ENCODE results near the gene DOCK8. TPM values are rescaled to one million over a fixed set of nuclear protein-coding genes. Genes with fewer than 3 reads are reported as not detected.

Gene DOCK8
- total RNA-seq, 1 experiment from 2014 or later, result 1.4 TPM

DNA sequence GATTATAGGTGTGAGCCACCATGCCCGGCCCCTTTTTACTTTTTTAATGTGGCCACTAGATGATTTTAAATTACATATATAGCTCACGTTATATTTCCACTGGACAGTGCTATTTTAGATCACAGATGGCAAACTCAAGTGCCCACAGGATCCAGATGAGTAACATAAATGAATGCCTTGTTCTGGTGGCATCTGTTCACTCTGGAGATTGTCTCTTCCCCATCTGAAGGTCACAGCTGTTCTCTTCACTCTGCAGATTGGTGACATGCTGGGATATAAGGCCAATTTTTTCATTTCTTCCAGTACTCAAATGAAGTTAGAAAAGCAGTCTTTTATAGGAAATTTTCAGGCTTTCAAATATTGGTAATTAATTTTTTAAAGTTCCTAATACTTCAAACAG, 160.1 kb downstream of the DOCK8 start:
- H3K23ac ChIP-seq (ENCODE audit: insufficient read length, low read depth, low read length), result no peak overlapping the region
- no peak overlapping the region for H4K8ac ChIP-seq (replicated peaks; ENCODE audit: insufficient read length, low read depth, low read length)
- Mint-ChIP-seq H3K27me3 (ENCODE audit: low read depth) (peaks cover 4% of the 10 kb centered on the region; the same call in 1 of the 2 replicates), H3K9me3 (no peaks in the 10 kb centered on the region), H3K4me3 (no peak overlapping the region), H3K27ac (no peak overlapping the region), H3K4me1 (peaks cover 10% of the 10 kb centered on the region in 2 experiments), H3K36me3 (ENCODE audit: insufficient read depth in 1 of 3, low read depth in 3 of 3) (no peaks in the 10 kb centered on the region)
- H2BK15ac ChIP-seq (ENCODE audit: low read depth, low read length), result no peak overlapping the region
- TF ChIP-seq, protein P1, sequence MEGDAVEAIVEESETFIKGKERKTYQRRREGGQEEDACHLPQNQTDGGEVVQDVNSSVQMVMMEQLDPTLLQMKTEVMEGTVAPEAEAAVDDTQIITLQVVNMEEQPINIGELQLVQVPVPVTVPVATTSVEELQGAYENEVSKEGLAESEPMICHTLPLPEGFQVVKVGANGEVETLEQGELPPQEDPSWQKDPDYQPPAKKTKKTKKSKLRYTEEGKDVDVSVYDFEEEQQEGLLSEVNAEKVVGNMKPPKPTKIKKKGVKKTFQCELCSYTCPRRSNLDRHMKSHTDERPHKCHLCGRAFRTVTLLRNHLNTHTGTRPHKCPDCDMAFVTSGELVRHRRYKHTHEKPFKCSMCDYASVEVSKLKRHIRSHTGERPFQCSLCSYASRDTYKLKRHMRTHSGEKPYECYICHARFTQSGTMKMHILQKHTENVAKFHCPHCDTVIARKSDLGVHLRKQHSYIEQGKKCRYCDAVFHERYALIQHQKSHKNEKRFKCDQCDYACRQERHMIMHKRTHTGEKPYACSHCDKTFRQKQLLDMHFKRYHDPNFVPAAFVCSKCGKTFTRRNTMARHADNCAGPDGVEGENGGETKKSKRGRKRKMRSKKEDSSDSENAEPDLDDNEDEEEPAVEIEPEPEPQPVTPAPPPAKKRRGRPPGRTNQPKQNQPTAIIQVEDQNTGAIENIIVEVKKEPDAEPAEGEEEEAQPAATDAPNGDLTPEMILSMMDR (conservative IDR thresholded peaks at IDR 0.05), result no peak
- H2BK20ac ChIP-seq (ENCODE audit: low read depth, low read length, poor library complexity, severe bottlenecking), result no peak overlapping the region
- H2BK120ac ChIP-seq (ENCODE audit: low read depth, low read length, poor library complexity, severe bottlenecking), result no peak overlapping the region
- no peak overlapping the region for H4K5ac ChIP-seq (ENCODE audit: insufficient read length, low read depth, low read length)
- no peaks in the 10 kb centered on the region for H3K4me1 ChIP-seq (ENCODE audit: insufficient read depth, low read length)
- no peak overlapping the region for H3T11ph ChIP-seq (ENCODE audit: low read length)
- H3K23me2 ChIP-seq (ENCODE audit: insufficient read length, low read depth, low read length, poor library complexity, severe bottlenecking), result no peaks in the 10 kb centered on the region
- no peak overlapping the region for H4K91ac ChIP-seq (ENCODE audit: insufficient read length, low read depth, low read length)
- H3K18ac ChIP-seq (ENCODE audit: insufficient read length, low read depth, low read length), result no peak overlapping the region
- no peak overlapping the region for H3K14ac ChIP-seq (ENCODE audit: insufficient read depth, low read length)
- no peak overlapping the region for H3K4ac ChIP-seq (ENCODE audit: low read depth, low read length)
- no peak overlapping the region for H2AK5ac ChIP-seq (ENCODE audit: insufficient read length, low read length)
- no peak overlapping the region for H3K56ac ChIP-seq (ENCODE audit: insufficient read length, low read depth, low read length)
- H4K20me1 ChIP-seq (ENCODE audit: control insufficient read depth, insufficient read depth, insufficient read length), result no peaks in the 10 kb centered on the region
- H2BK5ac ChIP-seq (ENCODE audit: insufficient read length, low read length), result no peak overlapping the region
- H3K27ac ChIP-seq (ENCODE audit: insufficient read length, low read depth, low read length), result no peak overlapping the region
- no CpG with 5 or more reads among the region's 2 CpGs for WGBS (ENCODE audit: extremely low coverage, insufficient read length, low lambda C conversion rate)
- no peak overlapping the region for H2BK12ac ChIP-seq (ENCODE audit: insufficient read length, low read depth, low read length)
- no peaks in the 10 kb centered on the region for H3K27me3 ChIP-seq (ENCODE audit: insufficient read depth, low read length)
- no peaks in the 10 kb centered on the region for H3K79me1 ChIP-seq (ENCODE audit: insufficient read depth, low read depth, low read length, poor library complexity, severe bottlenecking)
- H3K4me2 ChIP-seq (ENCODE audit: insufficient read depth, insufficient read length, low read length), result no peak overlapping the region
- no peaks in the 10 kb centered on the region for H3K79me2 ChIP-seq (ENCODE audit: insufficient read depth, low read length)
- no peak for DNase-seq
- no peak overlapping the region for H2AFZ ChIP-seq (ENCODE audit: low read length)
- H3K9me3 ChIP-seq (ENCODE audit: control insufficient read depth, low read depth, low read length), result no peaks in the 10 kb centered on the region
- no peak overlapping the region for H3K9ac ChIP-seq (ENCODE audit: extremely low read depth, insufficient read length, low read length)
